SK-N-SH (cell line): ENCODE data around the gene LSR. TPM values are rescaled to one million over a fixed set of nuclear protein-coding genes. Genes with fewer than 3 reads are reported as not detected.

Experiments used
- CTCF ChIA-PET: fragments of 300-600, 350-600 bp; formaldehyde crosslinking; extraction: SDS; loops from one replicate; lab custom pipeline; 2021; lab: Yijun Ruan, JAX
- POLR2A ChIA-PET: fragments of 350-600 bp; sonication (Branson Sonifier 250); formaldehyde crosslinking; extraction: SDS; loops from one replicate; lab custom pipeline; 2020; ENCODE audit warnings: antibody characterized with exemption, inconsistent platforms; lab: Yijun Ruan, JAX
- DNase-seq: peaks from one replicate; pipeline ENCODE4 v3.0.0; 2012
- H2AFZ ChIP-seq: fragments of 200-600 bp; sonication (generic); 2 replicates; pipeline ENCODE4 v1.8.1; 2016; ENCODE audit warnings: antibody characterized with exemption, mild to moderate bottlenecking, low read depth
- H3F3A ChIP-seq: fragments of 200-600 bp; sonication (generic); replicated peaks from 2 replicates; pipeline ENCODE3; 2016; ENCODE audit warnings: antibody characterized with exemption, mild to moderate bottlenecking; ENCODE audit not compliant: insufficient read depth
- H3K27ac ChIP-seq, 2 experiments: fragments of 200-500 bp in 1 of 2; fragments of 200-600 bp in 1 of 2; sonication (Bioruptor generic) in 1 of 2; sonication (generic), shearing (Covaris generic) in 1 of 2; 2 replicates each; pipeline versions ENCODE4 v1.5.1 to v1.6.1; 2014 to 2016; ENCODE audit warnings: low read depth in 2 of 2, inconsistent platforms in 1 of 2, low read length in 1 of 2, mild to moderate bottlenecking in 1 of 2, mixed read lengths in 1 of 2
- H3K27me3 ChIP-seq: fragments of 200-600 bp; sonication (generic), shearing (Covaris generic); 2 replicates; pipeline ENCODE4 v1.6.1; 2016; ENCODE audit warnings: mixed run types; ENCODE audit not compliant: insufficient read depth
- H3K36me3 ChIP-seq, 2 experiments: fragments of 200-500 bp in 1 of 2; fragments of 200-600 bp in 1 of 2; sonication (Bioruptor generic) in 1 of 2; sonication (generic) in 1 of 2; replicated peaks in 1 of 2; 2 replicates each; pipeline versions ENCODE3 to v1.5.1; 2014 to 2016; ENCODE audit warnings: low read length in 1 of 2, mild to moderate bottlenecking in 1 of 2; ENCODE audit not compliant: insufficient read depth in 2 of 2, control insufficient read depth in 1 of 2
- H3K4me1 ChIP-seq, 2 experiments: fragments of 200-500 bp in 1 of 2; fragments of 200-600 bp in 1 of 2; sonication (Bioruptor generic) in 1 of 2; sonication (generic), shearing (Covaris generic) in 1 of 2; 2 replicates each; pipeline versions ENCODE4 v1.5.1 to v1.6.1; 2014 to 2016; ENCODE audit warnings: low read depth in 1 of 2, low read length in 1 of 2, mixed run types in 1 of 2; ENCODE audit not compliant: insufficient read depth in 2 of 2, control insufficient read depth in 1 of 2
- H3K4me2 ChIP-seq: fragments of 200-600 bp; sonication (generic), shearing (Covaris generic); 2 replicates; pipeline ENCODE4 v1.6.1; 2017; ENCODE audit warnings: mixed run types
- H3K4me3 ChIP-seq, 2 experiments: fragments of 200-500 bp in 1 of 2; fragments of 200-600 bp in 1 of 2; sonication (Bioruptor generic) in 1 of 2; sonication (generic), shearing (Covaris generic) in 1 of 2; 2 replicates each; pipeline versions ENCODE4 v1.5.1 to v1.8.1; 2014 to 2016; ENCODE audit warnings: low read depth in 2 of 2, inconsistent platforms in 1 of 2, low read length in 1 of 2, mild to moderate bottlenecking in 1 of 2, mixed read lengths in 1 of 2, moderate library complexity in 1 of 2
- H3K79me2 ChIP-seq: fragments of 200-600 bp; sonication (generic); 2 replicates; pipeline ENCODE4 v1.8.1; 2017; ENCODE audit warnings: mild to moderate bottlenecking; ENCODE audit not compliant: insufficient read depth
- H3K9ac ChIP-seq: fragments of 200-600 bp; sonication (generic); 2 replicates; pipeline ENCODE4 v1.6.1; 2017; ENCODE audit warnings: mixed run types
- H3K9me2 ChIP-seq: fragments of 200-600 bp; sonication (generic); 2 replicates; pipeline ENCODE4 v1.6.1; 2017; ENCODE audit warnings: mixed run types
- H3K9me3 ChIP-seq: fragments of 200-600 bp; sonication (generic); 2 replicates; pipeline ENCODE4 v1.6.1; 2017; ENCODE audit warnings: mixed run types, mild to moderate bottlenecking, moderate library complexity
- H4K20me1 ChIP-seq: fragments of 200-600 bp; sonication (generic); 2 replicates; pipeline ENCODE4 v1.6.1; 2017; ENCODE audit warnings: mild to moderate bottlenecking, mixed run types; ENCODE audit not compliant: insufficient read depth
- CHD2 ChIP-seq: fragments of 150-350 bp; IDR thresholded peaks from 2 replicates; pipeline ENCODE4 v1.6.1; 2018; ENCODE audit warnings: low read length; ENCODE audit not compliant: partially characterized antibody
- EZH2phosphoT487 ChIP-seq: fragments of 200-600 bp; sonication (generic); IDR thresholded peaks from 2 replicates; pipeline ENCODE4 v1.6.1; 2017; ENCODE audit warnings: low read depth, mixed run types, mild to moderate bottlenecking, antibody characterized with exemption, moderate library complexity, borderline replicate concordance
- FOXM1 ChIP-seq: IDR thresholded peaks from 2 replicates; pipeline ENCODE4 v1.4.0; 2012; ENCODE audit warnings: low read depth, mild to moderate bottlenecking
- NRF1 ChIP-seq: IDR thresholded peaks from 2 replicates; pipeline ENCODE4 v1.6.1; 2012; ENCODE audit warnings: low read depth, mild to moderate bottlenecking, low read length
- RAD21 ChIP-seq: IDR thresholded peaks from 2 replicates; pipeline ENCODE4 v1.6.1; 2012; ENCODE audit warnings: mild to moderate bottlenecking, low read length
- RCOR1 ChIP-seq: fragments of 150-350 bp; IDR thresholded peaks from 2 replicates; pipeline ENCODE4 v1.6.1; 2017; ENCODE audit warnings: antibody characterized with exemption, low read length
- SMC3 ChIP-seq: IDR thresholded peaks from 2 replicates; pipeline ENCODE4 v1.6.1; 2012; ENCODE audit warnings: low read depth, low read length, improper control_type of control experiment
- TAF1 ChIP-seq: IDR thresholded peaks from 2 replicates; pipeline ENCODE4 v1.6.1; 2012; ENCODE audit warnings: low read depth, mild to moderate bottlenecking, low read length, moderate library complexity, borderline replicate concordance
- TCF12 ChIP-seq: IDR thresholded peaks from 2 replicates; pipeline ENCODE4 v1.4.0; 2012
- TEAD4 ChIP-seq: IDR thresholded peaks from 2 replicates; pipeline ENCODE4 v1.4.0; 2012; ENCODE audit warnings: mild to moderate bottlenecking, borderline replicate concordance; ENCODE audit not compliant: insufficient read depth
- USF2 ChIP-seq: fragments of 150-350 bp; IDR thresholded peaks from 2 replicates; pipeline ENCODE4 v1.6.1; 2017; ENCODE audit warnings: antibody characterized with exemption, low read length, low read depth, borderline replicate concordance
- YY1 ChIP-seq: IDR thresholded peaks from 2 replicates; pipeline ENCODE4 v1.4.0; 2012; ENCODE audit warnings: low read depth, mild to moderate bottlenecking
- WGBS: methylation state at CpG from one replicate; pipeline ENCODE4 v1.1.6; 2017; ENCODE audit warnings: low lambda C conversion rate; 5-methylcytosine and 5-hydroxymethylcytosine counted together
- polyA plus RNA-seq, 3 experiments: library from polyadenylated mRNA; depleted of rRNA; stranded (reverse); fragments of >200 nt; gene quantifications; 2 replicates each; pipeline ENCODE4 v1.2.3, GENCODE V29; 2012

Gene LSR
- polyA plus RNA-seq, 1 of the 3 experiments (the other 2 are of a cell fraction): 0.62 TPM

DNA sequence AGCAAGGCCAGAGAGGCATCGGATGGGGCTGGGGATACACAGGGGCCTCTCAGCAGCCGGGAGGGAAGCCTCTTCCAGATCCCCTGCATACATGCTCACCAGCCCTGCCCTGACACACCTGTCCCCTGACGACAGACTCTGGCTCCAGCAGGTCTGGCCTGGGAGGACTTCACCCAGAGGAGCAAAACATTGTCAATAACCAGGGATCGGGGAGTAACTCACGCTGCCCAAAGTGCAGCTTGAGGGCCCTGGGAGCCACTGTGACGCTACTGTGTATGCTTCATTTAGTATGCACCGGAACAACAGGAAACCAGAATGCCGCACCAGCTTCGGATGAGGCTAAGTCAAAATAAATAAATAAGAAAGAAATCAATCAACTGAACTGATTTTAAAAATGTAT lies 67.8 kb downstream of the LSR start:
- 69% methylated on average over 9 of the region's 9 CpGs for WGBS
- Histone ChIP-seq H3K36me3 (no peaks in the 10 kb centered on the region), H3K27ac (no peak overlapping the region), H3K4me1 (no peaks in the 10 kb centered on the region), H2AFZ (no peak overlapping the region), H3K4me3 (no peak overlapping the region), H3K79me2 (no peaks in the 10 kb centered on the region), H3K4me2 (no peak overlapping the region), H3K27me3 (no peaks in the 10 kb centered on the region), H3F3A (no peaks in the 10 kb centered on the region), H4K20me1 (no peaks in the 10 kb centered on the region), H3K9me2 (no peaks in the 10 kb centered on the region), H3K9me3 (no peaks in the 10 kb centered on the region), H3K9ac (no peak overlapping the region)
- DNase-seq: no peak
- TF ChIP-seq FOXM1: no peak
- TF ChIP-seq USF2: no peak
- TF ChIP-seq NRF1: no peak
- no peak for TF ChIP-seq TCF12
- TF ChIP-seq RAD21: no peak
- TF ChIP-seq CHD2: no peak
- TF ChIP-seq YY1: no peak
- TF ChIP-seq TAF1: no peak
- no peak for TF ChIP-seq SMC3
- no peak for TF ChIP-seq RCOR1
- no peak for TF ChIP-seq TEAD4
- no peak for TF ChIP-seq EZH2phosphoT487
- ChIA-PET POLR2A (no interaction called here), CTCF (interaction anchor here (1.0 to 1.6 kb wide), 6 partner anchors 11 to 179 kb away, joined by 3 to 4 read pairs (median 4); no protein-coding TSS in a partner anchor)

Other genes starting within 250 kb of the LSR start
- 64.6 and 81.9 TPM in 2 replicates for gene GRAMD1A, start 248.7 kb upstream of the LSR start, polyA plus RNA-seq (2012; rRNA removed)
- 10.3 and 10.5 TPM in 2 replicates for gene SCN1B, start 218.5 kb upstream of the LSR start, polyA plus RNA-seq (2012; rRNA removed)
- gene HPN, start 207.3 kb upstream of the LSR start, polyA plus RNA-seq (2012; rRNA removed): 0.05 TPM in 1 of 2 replicates, not detected in the other
- not detected in 2 replicates for gene FXYD3, start 133.2 kb upstream of the LSR start, polyA plus RNA-seq (2012; rRNA removed)
- gene LGI4, start 113.9 kb upstream of the LSR start, polyA plus RNA-seq (2012; rRNA removed): 0.05 and 0.15 TPM in 2 replicates
- 0.12 TPM in 1 of 2 replicates, not detected in the other for gene FXYD1, start 110.2 kb upstream of the LSR start, polyA plus RNA-seq (2012; rRNA removed)
- 0.10 and 0.44 TPM in 2 replicates for gene FXYD7, start 105.7 kb upstream of the LSR start, polyA plus RNA-seq (2012; rRNA removed)
- gene FXYD5, start 94.3 kb upstream of the LSR start, polyA plus RNA-seq (2012; rRNA removed): 107 and 195 TPM in 2 replicates
- not detected in 2 replicates for gene FAM187B, start 20.3 kb upstream of the LSR start, polyA plus RNA-seq (2012; rRNA removed)
- gene USF2, start 20.0 kb downstream of the LSR start, polyA plus RNA-seq (2012; rRNA removed): 83.6 and 102 TPM in 2 replicates
- 0.13 TPM in 1 of 2 replicates, not detected in the other for gene HAMP, start 33.5 kb downstream of the LSR start, polyA plus RNA-seq (2012; rRNA removed)
- not detected in 2 replicates for gene MAG, start 43.2 kb downstream of the LSR start, polyA plus RNA-seq (2012; rRNA removed)
- 0.16 and 0.18 TPM in 2 replicates for gene CD22, start 80.2 kb downstream of the LSR start, polyA plus RNA-seq (2012; rRNA removed)
- gene FFAR1, start 98.9 kb downstream of the LSR start, polyA plus RNA-seq (2012; rRNA removed): not detected in 2 replicates
- gene FFAR3, start 109.5 kb downstream of the LSR start, polyA plus RNA-seq (2012; rRNA removed): not detected in 2 replicates
- gene GPR42, start 122.1 kb downstream of the LSR start, polyA plus RNA-seq (2012; rRNA removed): not detected in 2 replicates
- not detected in 2 replicates for gene FFAR2, start 199.3 kb downstream of the LSR start, polyA plus RNA-seq (2012; rRNA removed)
- gene KRTDAP, start 241.5 kb downstream of the LSR start, polyA plus RNA-seq (2012; rRNA removed): not detected in 2 replicates